Duodenal mucosa (tissue), 2 donors: Measurements from ENCODE around the gene KRTAP12-1.

ENCODE experiments used
- H3K27ac ChIP-seq: one replicate; pipeline ENCODE4 v1.7.0; 2013; ENCODE audit warnings: low read depth, low read length
- H3K27me3 ChIP-seq, 2 donors: one replicate each; pipeline ENCODE4 v1.7.0; 2013; ENCODE audit warnings: low read length in 2 of 2, control low read depth in 1 of 2; ENCODE audit not compliant: insufficient read depth in 2 of 2, control insufficient read depth in 1 of 2
- H3K36me3 ChIP-seq, 2 donors: one replicate each; pipeline ENCODE4 v1.7.0; 2013; ENCODE audit warnings: low read length in 2 of 2, control low read depth in 1 of 2; ENCODE audit not compliant: insufficient read depth in 2 of 2, control insufficient read depth in 1 of 2
- H3K4me1 ChIP-seq, 2 donors: one replicate each; pipeline ENCODE4 v1.7.0; 2013; ENCODE audit warnings: low read length in 2 of 2, control low read depth in 1 of 2; ENCODE audit not compliant: insufficient read depth in 2 of 2, control insufficient read depth in 1 of 2
- H3K4me3 ChIP-seq, 2 donors: one replicate each; pipeline ENCODE4 v1.7.0; 2013; ENCODE audit warnings: low read length in 2 of 2, low read depth in 1 of 2
- H3K9ac ChIP-seq, 2 donors: one replicate each; pipeline ENCODE4 v1.7.0; 2013; ENCODE audit warnings: low read length in 2 of 2, low read depth in 1 of 2
- H3K9me3 ChIP-seq, 2 donors: one replicate each; pipeline ENCODE4 v1.7.0; 2013; ENCODE audit warnings: low read length in 2 of 2, control low read depth in 1 of 2; ENCODE audit not compliant: control insufficient read depth in 1 of 2

KRTAP12-1 gene

DNA sequence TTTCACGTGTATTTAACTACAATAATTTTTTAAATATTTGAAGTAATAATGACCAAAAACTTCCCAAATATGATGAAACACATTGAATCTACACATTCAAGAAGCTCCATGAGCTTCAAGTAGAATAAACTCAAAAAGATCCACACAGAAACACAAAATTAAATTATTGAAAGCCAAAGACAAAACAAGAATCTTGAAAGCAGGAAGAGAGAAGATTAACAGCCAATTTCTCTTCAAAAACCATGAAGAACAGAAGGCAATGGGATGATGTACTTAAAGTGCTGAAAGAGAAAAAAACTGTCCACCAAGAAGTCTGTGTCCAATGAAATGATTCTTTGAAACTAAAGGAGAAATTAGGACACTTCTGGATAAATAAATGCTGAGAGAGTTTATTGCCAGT lies 49.9 kb downstream of the KRTAP12-1 start:
- H3K27me3 ChIP-seq = peaks cover 2 to 5% of the 10 kb centered on the region in 2 donors
- H3K4me3 ChIP-seq = no peak overlapping the region
- H3K27ac ChIP-seq = no peak overlapping the region

More for the DNA sequence above, 49.9 kb downstream of the KRTAP12-1 start:
- H3K9me3 ChIP-seq = peaks cover 3% of the 10 kb centered on the region in 2 donors
- no peaks in the 10 kb centered on the region for H3K4me1 ChIP-seq
- H3K9ac ChIP-seq = no peak overlapping the region
- no peaks in the 10 kb centered on the region for H3K36me3 ChIP-seq
